HG03066 (cell line): ENCODE measurements around the gene STARD3NL.
"Not testable (repeated sequence)": the region's sequence is repeated elsewhere in the genome, so short reads cannot be mapped to it uniquely, and the experiment has no call there.

Experiments used
- ATAC-seq: cut with Tn5 transposase; IDR thresholded peaks from one replicate; pipeline ENCODE4 v1.9.1; 2021; ENCODE audit warnings: low read depth; ENCODE audit not compliant: unreplicated experiment

The STARD3NL gene

DNA sequence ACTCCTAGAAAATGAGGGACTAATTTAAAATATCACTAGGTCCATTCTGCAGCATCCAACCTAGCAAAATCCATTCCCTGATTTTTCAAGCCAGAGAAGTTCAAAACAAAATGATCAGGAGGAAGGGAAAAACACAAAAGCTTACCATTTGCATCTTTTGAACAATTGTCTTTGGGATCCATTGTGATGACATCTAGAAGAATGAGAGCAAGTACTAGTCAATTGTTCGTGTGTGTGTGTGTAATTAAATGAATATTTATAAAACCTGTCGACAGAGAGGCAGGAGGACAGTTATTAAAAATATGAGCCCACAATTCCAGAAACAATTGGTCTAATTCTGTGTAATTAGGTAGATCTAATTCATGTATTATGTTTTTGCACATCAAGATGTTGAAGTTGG is 84.0 kb downstream of the STARD3NL start:
- not testable (repeated sequence) for ATAC-seq

DNA sequence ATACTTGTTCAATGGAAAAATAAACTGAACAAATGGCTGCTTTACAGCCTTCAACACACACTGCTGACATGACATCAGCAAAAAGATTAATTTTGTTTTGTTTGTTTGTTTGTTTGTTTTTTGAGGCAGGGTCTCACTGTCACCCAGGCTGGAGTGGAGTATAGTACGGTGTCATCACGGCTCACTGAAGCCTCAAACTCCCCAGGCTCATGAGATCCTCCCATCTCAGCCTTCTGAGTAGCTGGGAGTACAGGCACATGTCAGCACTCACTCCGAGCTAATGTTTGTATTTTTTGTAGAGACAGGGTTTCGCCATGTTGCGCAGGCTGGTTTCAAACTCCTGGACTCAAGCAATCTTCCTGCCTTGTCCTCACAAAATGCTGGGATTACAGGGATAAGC is 84.5 kb downstream of the STARD3NL start:
- no peak for ATAC-seq

DNA sequence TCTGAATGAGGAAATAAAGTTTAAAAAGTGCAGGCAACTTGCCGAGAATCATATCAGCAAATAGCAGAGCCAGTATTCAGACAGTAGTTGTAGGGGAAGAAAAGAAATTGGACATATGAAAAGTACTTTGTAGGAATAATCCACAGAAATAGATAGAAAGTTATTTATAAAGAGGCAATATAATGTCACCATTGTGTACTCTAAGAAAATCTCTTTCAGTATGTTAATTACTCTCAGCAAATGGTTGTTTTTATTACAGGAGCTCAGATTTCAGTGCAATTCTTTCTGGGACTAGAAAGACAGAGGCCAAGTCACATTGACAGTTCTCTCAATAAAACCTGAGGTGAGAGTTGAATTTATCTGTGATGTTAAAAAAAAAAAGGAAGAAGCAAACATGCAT is 85.2 kb downstream of the STARD3NL start:
- not testable (repeated sequence) for ATAC-seq

DNA sequence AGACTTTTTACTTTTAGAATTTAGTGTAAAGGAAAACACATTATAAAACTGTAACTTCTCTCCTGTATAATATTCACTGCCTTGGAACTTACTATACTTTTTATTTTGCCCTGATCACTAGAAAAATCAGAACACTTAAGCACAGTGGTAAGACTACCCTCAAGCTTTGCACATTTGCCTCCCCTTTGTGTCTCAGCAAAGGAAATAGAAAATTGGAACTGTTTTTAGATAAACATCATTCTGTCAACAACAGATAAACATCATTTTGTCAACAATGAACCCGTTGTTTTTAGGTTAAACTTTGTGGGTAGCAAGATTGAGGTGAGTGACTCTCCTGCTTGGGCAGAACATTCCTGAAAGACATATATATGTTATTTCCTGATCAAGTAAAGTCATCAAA is 86.6 kb downstream of the STARD3NL start:
- ATAC-seq: not testable (repeated sequence)

DNA sequence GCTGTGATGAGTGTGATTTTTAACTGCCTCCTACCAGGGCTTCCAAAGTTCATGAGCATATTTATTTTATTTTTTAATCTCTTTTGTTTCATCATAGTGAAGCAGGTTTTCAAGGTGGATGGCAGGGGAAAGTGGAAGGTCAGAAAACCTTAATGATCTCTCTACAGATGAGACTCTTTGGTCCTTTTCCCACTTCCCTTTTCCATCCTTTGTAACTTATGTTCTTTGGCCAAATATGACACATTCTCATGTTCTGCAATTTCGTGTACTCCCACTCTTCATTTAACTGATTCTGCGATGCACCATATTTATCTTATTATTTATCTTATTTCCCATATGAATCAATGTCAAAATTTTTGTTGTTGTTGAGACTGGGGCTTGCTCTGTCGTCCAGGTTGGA is 87.9 kb downstream of the STARD3NL start:
- ATAC-seq: not testable (repeated sequence)

DNA sequence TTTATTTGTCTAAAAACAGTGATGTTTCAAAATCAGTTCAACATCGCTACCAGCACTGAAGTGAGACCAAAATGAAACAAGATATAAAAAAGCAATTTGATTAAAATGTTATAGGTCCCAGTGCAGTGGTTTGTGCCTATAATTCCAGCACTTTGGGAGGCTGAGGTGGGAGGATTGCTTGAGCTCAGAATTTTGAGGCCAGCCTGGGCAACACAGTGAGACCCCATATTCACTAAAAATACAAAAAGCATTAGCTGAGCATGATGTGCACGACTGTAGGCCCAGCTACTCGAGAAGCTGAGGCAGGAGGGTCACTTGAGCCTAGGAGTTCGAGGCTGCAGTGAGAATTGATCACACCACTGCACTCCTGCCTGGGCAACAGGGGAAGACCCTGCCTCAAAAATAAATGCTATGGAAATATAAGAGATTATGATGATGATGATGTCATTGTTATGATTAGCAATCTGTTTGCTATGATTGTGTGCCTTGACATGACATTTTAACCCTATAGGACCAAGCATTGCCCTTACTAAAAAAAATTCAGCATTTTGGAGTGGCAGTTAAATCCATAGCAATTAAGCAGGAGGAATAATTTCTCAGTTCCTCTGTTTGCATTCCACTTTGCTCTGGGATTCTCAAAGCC is 91.8 kb downstream of the STARD3NL start:
- not testable (repeated sequence) for ATAC-seq

GRCh38 chr7:38270405-38270804 is 92.4 kb downstream of the STARD3NL start:
- not testable (repeated sequence) for ATAC-seq

GRCh38 chr7:38273286-38273995 is 95.4 kb downstream of the STARD3NL start, which contains the start of gene TARP:
Gene TARP (minus strand): TSS chr7:38273636.
- no peak for ATAC-seq

DNA sequence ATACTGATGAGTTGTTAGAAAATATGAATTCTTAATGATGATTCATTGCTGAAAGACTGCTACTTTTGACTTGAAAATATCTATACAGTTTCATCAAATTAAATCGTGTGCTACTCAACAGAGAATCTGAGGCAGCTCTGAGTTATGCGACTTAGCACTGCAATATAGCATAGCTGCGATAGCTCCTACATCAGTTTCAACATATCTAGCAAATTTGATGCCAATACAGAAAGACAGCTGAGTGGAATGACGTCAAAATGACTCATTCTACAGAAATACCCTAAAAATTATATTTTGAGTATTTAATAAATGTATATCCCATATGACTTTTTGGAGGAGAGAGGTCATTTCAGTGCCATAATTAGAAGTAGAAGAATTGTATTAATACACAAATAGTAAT is 96.4 kb downstream of the STARD3NL start:
- ATAC-seq: no peak

GRCh38 chr7:38274927-38275620 is 97.0 kb downstream of the STARD3NL start:
- no peak for ATAC-seq

- no peak for ATAC-seq
Observed at GRCh38 chr7:38276096-38276877, 98.2 kb downstream of the STARD3NL start.

GRCh38 chr7:38280000-38280399 is 102.0 kb downstream of the STARD3NL start:
- ATAC-seq: no peak
